SK-N-SH (cell line): Measurements from ENCODE around the gene OSBPL7. TPM values are rescaled to one million over a fixed set of nuclear protein-coding genes. Genes with fewer than 3 reads are reported as not detected.

Source experiments
- CTCF ChIA-PET: fragments of 300-600, 350-600 bp; formaldehyde crosslinking; extraction: SDS; loops from one replicate; lab custom pipeline; 2021; lab: Yijun Ruan, JAX
- POLR2A ChIA-PET: fragments of 350-600 bp; sonication (Branson Sonifier 250); formaldehyde crosslinking; extraction: SDS; loops from one replicate; lab custom pipeline; 2020; ENCODE audit warnings: antibody characterized with exemption, inconsistent platforms; lab: Yijun Ruan, JAX
- DNase-seq: peaks from one replicate; pipeline ENCODE4 v3.0.0; 2012
- H2AFZ ChIP-seq: fragments of 200-600 bp; sonication (generic); 2 replicates; pipeline ENCODE4 v1.8.1; 2016; ENCODE audit warnings: antibody characterized with exemption, mild to moderate bottlenecking, low read depth
- H3F3A ChIP-seq: fragments of 200-600 bp; sonication (generic); replicated peaks from 2 replicates; pipeline ENCODE3; 2016; ENCODE audit warnings: antibody characterized with exemption, mild to moderate bottlenecking; ENCODE audit not compliant: insufficient read depth
- H3K27ac ChIP-seq, 2 experiments: fragments of 200-500 bp in 1 of 2; fragments of 200-600 bp in 1 of 2; sonication (Bioruptor generic) in 1 of 2; sonication (generic), shearing (Covaris generic) in 1 of 2; 2 replicates each; pipeline versions ENCODE4 v1.5.1 to v1.6.1; 2014 to 2016; ENCODE audit warnings: low read depth in 2 of 2, inconsistent platforms in 1 of 2, low read length in 1 of 2, mild to moderate bottlenecking in 1 of 2, mixed read lengths in 1 of 2
- H3K27me3 ChIP-seq: fragments of 200-600 bp; sonication (generic), shearing (Covaris generic); 2 replicates; pipeline ENCODE4 v1.6.1; 2016; ENCODE audit warnings: mixed run types; ENCODE audit not compliant: insufficient read depth
- H3K36me3 ChIP-seq, 2 experiments: fragments of 200-500 bp in 1 of 2; fragments of 200-600 bp in 1 of 2; sonication (Bioruptor generic) in 1 of 2; sonication (generic) in 1 of 2; replicated peaks in 1 of 2; 2 replicates each; pipeline versions ENCODE3 to v1.5.1; 2014 to 2016; ENCODE audit warnings: low read length in 1 of 2, mild to moderate bottlenecking in 1 of 2; ENCODE audit not compliant: insufficient read depth in 2 of 2, control insufficient read depth in 1 of 2
- H3K4me1 ChIP-seq, 2 experiments: fragments of 200-500 bp in 1 of 2; fragments of 200-600 bp in 1 of 2; sonication (Bioruptor generic) in 1 of 2; sonication (generic), shearing (Covaris generic) in 1 of 2; 2 replicates each; pipeline versions ENCODE4 v1.5.1 to v1.6.1; 2014 to 2016; ENCODE audit warnings: low read depth in 1 of 2, low read length in 1 of 2, mixed run types in 1 of 2; ENCODE audit not compliant: insufficient read depth in 2 of 2, control insufficient read depth in 1 of 2
- H3K4me2 ChIP-seq: fragments of 200-600 bp; sonication (generic), shearing (Covaris generic); 2 replicates; pipeline ENCODE4 v1.6.1; 2017; ENCODE audit warnings: mixed run types
- H3K4me3 ChIP-seq, 2 experiments: fragments of 200-500 bp in 1 of 2; fragments of 200-600 bp in 1 of 2; sonication (Bioruptor generic) in 1 of 2; sonication (generic), shearing (Covaris generic) in 1 of 2; 2 replicates each; pipeline versions ENCODE4 v1.5.1 to v1.8.1; 2014 to 2016; ENCODE audit warnings: low read depth in 2 of 2, inconsistent platforms in 1 of 2, low read length in 1 of 2, mild to moderate bottlenecking in 1 of 2, mixed read lengths in 1 of 2, moderate library complexity in 1 of 2
- H3K79me2 ChIP-seq: fragments of 200-600 bp; sonication (generic); 2 replicates; pipeline ENCODE4 v1.8.1; 2017; ENCODE audit warnings: mild to moderate bottlenecking; ENCODE audit not compliant: insufficient read depth
- H3K9ac ChIP-seq: fragments of 200-600 bp; sonication (generic); 2 replicates; pipeline ENCODE4 v1.6.1; 2017; ENCODE audit warnings: mixed run types
- H3K9me2 ChIP-seq: fragments of 200-600 bp; sonication (generic); 2 replicates; pipeline ENCODE4 v1.6.1; 2017; ENCODE audit warnings: mixed run types
- H3K9me3 ChIP-seq: fragments of 200-600 bp; sonication (generic); 2 replicates; pipeline ENCODE4 v1.6.1; 2017; ENCODE audit warnings: mixed run types, mild to moderate bottlenecking, moderate library complexity
- H4K20me1 ChIP-seq: fragments of 200-600 bp; sonication (generic); 2 replicates; pipeline ENCODE4 v1.6.1; 2017; ENCODE audit warnings: mild to moderate bottlenecking, mixed run types; ENCODE audit not compliant: insufficient read depth
- FOSL2 ChIP-seq: IDR thresholded peaks from 2 replicates; pipeline ENCODE4 v1.4.0; 2012; ENCODE audit warnings: low read depth, mild to moderate bottlenecking, moderate library complexity, borderline replicate concordance
- FOXJ3 ChIP-seq: sonication (generic); formaldehyde crosslinking; IDR thresholded peaks from 2 replicates; pipeline ENCODE4 v1.5.1; 2020; ENCODE audit warnings: mild to moderate bottlenecking, missing genetic modification reagents
- FOXM1 ChIP-seq: IDR thresholded peaks from 2 replicates; pipeline ENCODE4 v1.4.0; 2012; ENCODE audit warnings: low read depth, mild to moderate bottlenecking
- GATA2 ChIP-seq: sonication (generic); formaldehyde crosslinking; IDR thresholded peaks from 2 replicates; pipeline ENCODE4 v1.5.0; 2020; ENCODE audit warnings: mild to moderate bottlenecking, missing genetic modification reagents
- IRF3 ChIP-seq: fragments of 150-350 bp; IDR thresholded peaks from 2 replicates; pipeline ENCODE4 v1.6.1; 2016; ENCODE audit warnings: mild to moderate bottlenecking, low read depth, low read length
- JUND ChIP-seq: IDR thresholded peaks from 2 replicates; pipeline ENCODE4 v1.4.0; 2012
- NRF1 ChIP-seq: IDR thresholded peaks from 2 replicates; pipeline ENCODE4 v1.6.1; 2012; ENCODE audit warnings: low read depth, mild to moderate bottlenecking, low read length
- RAD21 ChIP-seq: IDR thresholded peaks from 2 replicates; pipeline ENCODE4 v1.6.1; 2012; ENCODE audit warnings: mild to moderate bottlenecking, low read length
- RFX5 ChIP-seq: IDR thresholded peaks from 2 replicates; pipeline ENCODE4 v1.6.1; 2012; ENCODE audit warnings: mild to moderate bottlenecking, improper control_type of control experiment, low read length
- ZBTB33 ChIP-seq: IDR thresholded peaks from 2 replicates; pipeline ENCODE4 v1.4.0; 2012; ENCODE audit warnings: low read depth, borderline replicate concordance
- WGBS: methylation state at CpG from one replicate; pipeline ENCODE4 v1.1.6; 2017; ENCODE audit warnings: low lambda C conversion rate; 5-methylcytosine and 5-hydroxymethylcytosine counted together
- polyA plus RNA-seq, 3 experiments: library from polyadenylated mRNA; depleted of rRNA; stranded (reverse); fragments of >200 nt; gene quantifications; 2 replicates each; pipeline ENCODE4 v1.2.3, GENCODE V29; 2012
- TF ChIP-seq, protein P1 (sequence below): IDR thresholded peaks from 2 replicates; pipeline ENCODE4 v1.6.1; 2012; ENCODE audit warnings: mild to moderate bottlenecking, low read depth, low read length, moderate library complexity
- TF ChIP-seq, protein P2 (sequence below): fragments of 200-600 bp; sonication (generic); IDR thresholded peaks from 2 replicates; pipeline ENCODE4 v1.6.1; 2017; ENCODE audit warnings: antibody characterized with exemption, mild to moderate bottlenecking, moderate library complexity
- TF ChIP-seq, protein P3 (sequence below): IDR thresholded peaks from 2 replicates; pipeline ENCODE4 v1.4.0; 2012; ENCODE audit warnings: low read depth, borderline replicate concordance
- TF ChIP-seq, protein P4 (sequence below): IDR thresholded peaks from 2 replicates; pipeline ENCODE4; 2012

The OSBPL7 gene
- polyA plus RNA-seq, 1 of the 3 experiments (the other 2 are of a cell fraction): 23.7 TPM

GRCh38 chr17:47821031-47821423 lies 567 bp downstream of the OSBPL7 start (continued):
- TF ChIP-seq, protein P1, sequence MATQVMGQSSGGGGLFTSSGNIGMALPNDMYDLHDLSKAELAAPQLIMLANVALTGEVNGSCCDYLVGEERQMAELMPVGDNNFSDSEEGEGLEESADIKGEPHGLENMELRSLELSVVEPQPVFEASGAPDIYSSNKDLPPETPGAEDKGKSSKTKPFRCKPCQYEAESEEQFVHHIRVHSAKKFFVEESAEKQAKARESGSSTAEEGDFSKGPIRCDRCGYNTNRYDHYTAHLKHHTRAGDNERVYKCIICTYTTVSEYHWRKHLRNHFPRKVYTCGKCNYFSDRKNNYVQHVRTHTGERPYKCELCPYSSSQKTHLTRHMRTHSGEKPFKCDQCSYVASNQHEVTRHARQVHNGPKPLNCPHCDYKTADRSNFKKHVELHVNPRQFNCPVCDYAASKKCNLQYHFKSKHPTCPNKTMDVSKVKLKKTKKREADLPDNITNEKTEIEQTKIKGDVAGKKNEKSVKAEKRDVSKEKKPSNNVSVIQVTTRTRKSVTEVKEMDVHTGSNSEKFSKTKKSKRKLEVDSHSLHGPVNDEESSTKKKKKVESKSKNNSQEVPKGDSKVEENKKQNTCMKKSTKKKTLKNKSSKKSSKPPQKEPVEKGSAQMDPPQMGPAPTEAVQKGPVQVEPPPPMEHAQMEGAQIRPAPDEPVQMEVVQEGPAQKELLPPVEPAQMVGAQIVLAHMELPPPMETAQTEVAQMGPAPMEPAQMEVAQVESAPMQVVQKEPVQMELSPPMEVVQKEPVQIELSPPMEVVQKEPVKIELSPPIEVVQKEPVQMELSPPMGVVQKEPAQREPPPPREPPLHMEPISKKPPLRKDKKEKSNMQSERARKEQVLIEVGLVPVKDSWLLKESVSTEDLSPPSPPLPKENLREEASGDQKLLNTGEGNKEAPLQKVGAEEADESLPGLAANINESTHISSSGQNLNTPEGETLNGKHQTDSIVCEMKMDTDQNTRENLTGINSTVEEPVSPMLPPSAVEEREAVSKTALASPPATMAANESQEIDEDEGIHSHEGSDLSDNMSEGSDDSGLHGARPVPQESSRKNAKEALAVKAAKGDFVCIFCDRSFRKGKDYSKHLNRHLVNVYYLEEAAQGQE: no peak
- TF ChIP-seq RAD21: no peak
- TF ChIP-seq, protein P2, sequence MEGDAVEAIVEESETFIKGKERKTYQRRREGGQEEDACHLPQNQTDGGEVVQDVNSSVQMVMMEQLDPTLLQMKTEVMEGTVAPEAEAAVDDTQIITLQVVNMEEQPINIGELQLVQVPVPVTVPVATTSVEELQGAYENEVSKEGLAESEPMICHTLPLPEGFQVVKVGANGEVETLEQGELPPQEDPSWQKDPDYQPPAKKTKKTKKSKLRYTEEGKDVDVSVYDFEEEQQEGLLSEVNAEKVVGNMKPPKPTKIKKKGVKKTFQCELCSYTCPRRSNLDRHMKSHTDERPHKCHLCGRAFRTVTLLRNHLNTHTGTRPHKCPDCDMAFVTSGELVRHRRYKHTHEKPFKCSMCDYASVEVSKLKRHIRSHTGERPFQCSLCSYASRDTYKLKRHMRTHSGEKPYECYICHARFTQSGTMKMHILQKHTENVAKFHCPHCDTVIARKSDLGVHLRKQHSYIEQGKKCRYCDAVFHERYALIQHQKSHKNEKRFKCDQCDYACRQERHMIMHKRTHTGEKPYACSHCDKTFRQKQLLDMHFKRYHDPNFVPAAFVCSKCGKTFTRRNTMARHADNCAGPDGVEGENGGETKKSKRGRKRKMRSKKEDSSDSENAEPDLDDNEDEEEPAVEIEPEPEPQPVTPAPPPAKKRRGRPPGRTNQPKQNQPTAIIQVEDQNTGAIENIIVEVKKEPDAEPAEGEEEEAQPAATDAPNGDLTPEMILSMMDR: no peak
- no peak for TF ChIP-seq NRF1
- TF ChIP-seq FOXJ3: no peak
- TF ChIP-seq GATA2 (CRISPR knock-in tag): no peak

GRCh38 chr17:47820033-47820789 lies 1.4 kb downstream of the OSBPL7 start:
- Histone ChIP-seq H3K4me1 (peaks cover 11 to 26% of the 10 kb centered on the region in 2 experiments; a peak in 3 of 4 replicates), H3F3A (peaks cover 7% of the 10 kb centered on the region), H3K9me2 (no peaks in the 10 kb centered on the region), H4K20me1 (no peaks in the 10 kb centered on the region), H3K36me3 (peaks cover 17 to 49% of the 10 kb centered on the region in 2 experiments), H2AFZ (no peak overlapping the region), H3K27ac (no peak overlapping the region), H3K4me2 (peak overlapping the region; percentile 99), H3K27me3 (no peaks in the 10 kb centered on the region), H3K9ac (no peak overlapping the region), H3K4me3 (peak overlapping the region; percentile 90 to 93), H3K9me3 (no peaks in the 10 kb centered on the region), H3K79me2 (peaks cover 12% of the 10 kb centered on the region; the same call in 1 of the 2 replicates)
- 83% methylated on average over 11 of the region's 12 CpGs for WGBS
- no peak for DNase-seq
- POLR2A ChIA-PET: no interaction called here
- CTCF ChIA-PET: interaction anchor here (4.1 kb wide), 1 partner anchor 23 kb away, joined by 40 read pairs; the partner anchor contains the start of gene SCRN2
- TF ChIP-seq, protein P3, sequence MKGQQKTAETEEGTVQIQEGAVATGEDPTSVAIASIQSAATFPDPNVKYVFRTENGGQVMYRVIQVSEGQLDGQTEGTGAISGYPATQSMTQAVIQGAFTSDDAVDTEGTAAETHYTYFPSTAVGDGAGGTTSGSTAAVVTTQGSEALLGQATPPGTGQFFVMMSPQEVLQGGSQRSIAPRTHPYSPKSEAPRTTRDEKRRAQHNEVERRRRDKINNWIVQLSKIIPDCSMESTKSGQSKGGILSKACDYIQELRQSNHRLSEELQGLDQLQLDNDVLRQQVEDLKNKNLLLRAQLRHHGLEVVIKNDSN: no peak
- TF ChIP-seq, protein P4, sequence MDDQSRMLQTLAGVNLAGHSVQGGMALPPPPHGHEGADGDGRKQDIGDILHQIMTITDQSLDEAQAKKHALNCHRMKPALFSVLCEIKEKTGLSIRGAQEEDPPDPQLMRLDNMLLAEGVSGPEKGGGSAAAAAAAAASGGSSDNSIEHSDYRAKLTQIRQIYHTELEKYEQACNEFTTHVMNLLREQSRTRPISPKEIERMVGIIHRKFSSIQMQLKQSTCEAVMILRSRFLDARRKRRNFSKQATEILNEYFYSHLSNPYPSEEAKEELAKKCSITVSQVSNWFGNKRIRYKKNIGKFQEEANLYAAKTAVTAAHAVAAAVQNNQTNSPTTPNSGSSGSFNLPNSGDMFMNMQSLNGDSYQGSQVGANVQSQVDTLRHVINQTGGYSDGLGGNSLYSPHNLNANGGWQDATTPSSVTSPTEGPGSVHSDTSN: no peak
- TF ChIP-seq ZBTB33 (no peak), FOSL2 (no peak), JUND (no peak), RFX5 (no peak), FOXM1 (no peak), GATA2 (CRISPR knock-in tag) (no peak), IRF3 (no peak)
- TF ChIP-seq, protein P2: no peak
